ENCODE results near the gene EHD1. TPM values are rescaled to one million over a fixed set of nuclear protein-coding genes. Genes with fewer than 3 reads are reported as not detected.

Gene EHD1
- total RNA-seq, 1 donor from 2014 or later = 111 TPM

DNA sequence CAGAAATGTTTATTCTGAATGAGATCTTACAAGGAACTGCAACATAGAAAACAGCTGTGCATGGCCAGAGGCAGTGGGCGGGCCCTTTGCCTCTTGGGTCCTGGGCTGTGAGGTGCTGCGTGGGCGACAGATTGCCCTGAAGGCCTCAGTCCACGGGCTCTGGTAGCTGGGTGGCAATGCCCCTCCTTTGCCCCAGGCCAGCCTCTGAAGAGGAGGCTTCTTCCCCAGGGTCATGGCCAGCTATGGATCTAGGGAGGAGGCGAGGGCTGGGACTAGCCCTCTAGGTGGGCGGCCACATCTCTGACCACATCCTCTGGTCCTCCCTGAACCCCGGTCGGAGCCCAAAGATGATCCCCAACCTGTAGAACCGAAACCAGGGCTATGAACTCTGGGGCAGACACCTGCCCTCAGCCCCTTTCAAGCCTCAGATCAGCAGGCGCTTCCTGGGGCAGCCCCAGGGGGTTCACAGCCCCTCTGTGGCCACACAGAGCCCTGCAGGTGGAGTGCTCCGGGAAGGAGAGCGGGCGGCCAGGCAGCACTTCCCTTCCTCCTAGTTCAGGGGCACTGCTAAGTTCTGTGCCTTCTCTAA, 27.3 kb downstream of the EHD1 start:
- no peak for DNase-seq (ENCODE audit: low spot score)
- peak overlapping the region; percentile 49 for H3K27ac Mint-ChIP-seq (ENCODE audit: unreplicated experiment)
- H3K9me3 Mint-ChIP-seq (ENCODE audit: low read depth) = no peaks in the 10 kb centered on the region
- TF ChIP-seq, protein P1, sequence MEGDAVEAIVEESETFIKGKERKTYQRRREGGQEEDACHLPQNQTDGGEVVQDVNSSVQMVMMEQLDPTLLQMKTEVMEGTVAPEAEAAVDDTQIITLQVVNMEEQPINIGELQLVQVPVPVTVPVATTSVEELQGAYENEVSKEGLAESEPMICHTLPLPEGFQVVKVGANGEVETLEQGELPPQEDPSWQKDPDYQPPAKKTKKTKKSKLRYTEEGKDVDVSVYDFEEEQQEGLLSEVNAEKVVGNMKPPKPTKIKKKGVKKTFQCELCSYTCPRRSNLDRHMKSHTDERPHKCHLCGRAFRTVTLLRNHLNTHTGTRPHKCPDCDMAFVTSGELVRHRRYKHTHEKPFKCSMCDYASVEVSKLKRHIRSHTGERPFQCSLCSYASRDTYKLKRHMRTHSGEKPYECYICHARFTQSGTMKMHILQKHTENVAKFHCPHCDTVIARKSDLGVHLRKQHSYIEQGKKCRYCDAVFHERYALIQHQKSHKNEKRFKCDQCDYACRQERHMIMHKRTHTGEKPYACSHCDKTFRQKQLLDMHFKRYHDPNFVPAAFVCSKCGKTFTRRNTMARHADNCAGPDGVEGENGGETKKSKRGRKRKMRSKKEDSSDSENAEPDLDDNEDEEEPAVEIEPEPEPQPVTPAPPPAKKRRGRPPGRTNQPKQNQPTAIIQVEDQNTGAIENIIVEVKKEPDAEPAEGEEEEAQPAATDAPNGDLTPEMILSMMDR (IDR thresholded peaks at IDR 0.05) = no peak
- peaks cover 9% of the 10 kb centered on the region for H3K36me3 Mint-ChIP-seq (ENCODE audit: low read depth)
- peaks cover 36% of the 10 kb centered on the region for H3K4me1 Mint-ChIP-seq (ENCODE audit: low read depth)
- no peak overlapping the region for H3K4me3 Mint-ChIP-seq (ENCODE audit: unreplicated experiment)
- H3K27me3 Mint-ChIP-seq (ENCODE audit: low read depth) = no peaks in the 10 kb centered on the region

DNA sequence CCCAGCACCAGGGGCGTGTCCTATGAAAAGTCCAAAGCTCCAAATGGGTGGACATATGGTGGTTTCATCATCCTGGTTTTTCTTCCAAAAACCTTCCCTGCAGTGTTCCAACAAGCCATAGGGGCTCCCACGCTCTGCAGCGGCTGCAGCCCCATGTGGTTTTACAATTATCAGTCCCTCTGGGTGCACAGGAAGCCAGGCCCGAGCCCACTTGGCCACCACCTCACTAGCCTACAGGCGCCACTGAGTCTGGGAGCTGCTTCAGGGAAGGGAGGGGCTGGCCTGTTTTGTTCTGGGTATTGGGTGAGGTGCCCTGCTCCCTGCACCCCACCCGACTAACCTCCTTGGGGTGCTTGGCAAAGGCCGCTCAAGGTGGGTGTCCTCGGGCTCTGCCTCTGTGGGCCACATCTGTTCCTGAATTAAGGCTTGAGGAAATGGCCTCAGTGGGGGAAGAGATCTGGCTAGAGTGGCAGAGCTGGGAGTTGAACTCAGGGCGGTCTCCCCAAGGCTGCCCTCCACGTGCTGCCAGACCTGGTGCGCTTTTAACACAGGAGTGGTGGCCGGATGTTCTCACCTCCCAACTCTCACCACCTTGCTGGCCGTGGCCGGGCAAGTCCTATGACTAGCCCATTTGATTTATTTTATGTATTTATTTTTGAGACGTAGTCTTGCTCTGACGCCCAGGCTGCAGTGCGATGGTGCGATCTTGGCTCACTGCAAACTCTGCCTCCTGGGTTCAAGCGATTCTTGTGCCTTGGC, 28.6 kb downstream of the EHD1 start:
- H3K27ac Mint-ChIP-seq (ENCODE audit: unreplicated experiment) = peak overlapping the region; percentile 12
- no peak overlapping the region for H3K4me3 Mint-ChIP-seq (ENCODE audit: unreplicated experiment)
- peaks cover 4% of the 10 kb centered on the region for H3K36me3 Mint-ChIP-seq (ENCODE audit: low read depth)
- no peak for DNase-seq (ENCODE audit: low spot score)
- no peaks in the 10 kb centered on the region for H3K27me3 Mint-ChIP-seq (ENCODE audit: low read depth)
- H3K9me3 Mint-ChIP-seq (ENCODE audit: low read depth) = no peaks in the 10 kb centered on the region
- H3K4me1 Mint-ChIP-seq (ENCODE audit: low read depth) = peaks cover 23% of the 10 kb centered on the region
- TF ChIP-seq, protein P1 (IDR thresholded peaks at IDR 0.05) = no peak

DNA sequence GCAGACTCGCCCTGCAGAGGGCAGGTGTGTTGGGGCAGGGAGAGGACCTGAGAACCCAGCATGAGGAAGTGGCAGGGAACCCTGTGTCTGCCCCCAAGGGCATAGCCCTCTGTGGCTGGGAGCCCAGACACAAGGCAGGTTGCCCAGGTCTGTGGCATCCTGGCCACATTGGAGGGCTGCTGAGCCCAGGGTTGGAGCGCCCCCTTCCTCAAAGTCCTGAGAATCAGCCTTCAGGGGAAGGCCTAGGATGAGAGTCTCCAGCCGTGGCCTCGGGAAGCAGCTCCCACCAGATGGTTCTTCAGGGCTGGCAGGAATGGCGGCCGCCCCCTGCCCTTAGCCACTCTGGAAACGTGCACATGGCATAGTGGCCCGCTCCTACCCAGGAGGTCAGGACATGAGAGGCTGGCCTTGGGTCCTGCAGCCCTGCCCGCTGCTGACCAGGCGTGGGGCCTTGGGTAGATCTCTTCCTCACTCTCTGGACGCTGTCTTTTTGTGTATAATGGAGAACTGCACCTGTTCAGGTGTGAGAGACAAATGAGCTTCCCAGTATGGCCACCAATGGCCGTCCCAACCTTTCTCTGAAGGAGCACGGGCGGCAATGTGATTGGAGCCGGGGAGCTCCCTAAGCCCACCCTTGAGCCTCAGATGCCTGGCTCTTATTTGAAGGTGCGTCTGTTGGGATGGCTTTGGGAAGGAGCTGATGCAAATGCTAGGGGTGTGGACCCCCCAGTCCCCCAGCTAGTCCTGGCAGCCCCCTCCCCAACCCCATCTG, 29.4 kb downstream of the EHD1 start:
- H3K9me3 Mint-ChIP-seq (ENCODE audit: low read depth) = no peaks in the 10 kb centered on the region
- peaks cover 18% of the 10 kb centered on the region for H3K4me1 Mint-ChIP-seq (ENCODE audit: low read depth)
- no peaks in the 10 kb centered on the region for H3K36me3 Mint-ChIP-seq (ENCODE audit: low read depth)
- TF ChIP-seq, protein P1 (IDR thresholded peaks at IDR 0.05) = peak; percentile 37
- no peak overlapping the region for H3K4me3 Mint-ChIP-seq (ENCODE audit: unreplicated experiment)
- no peaks in the 10 kb centered on the region for H3K27me3 Mint-ChIP-seq (ENCODE audit: low read depth)
- H3K27ac Mint-ChIP-seq (ENCODE audit: unreplicated experiment) = peak overlapping the region; percentile 12
- no peak for DNase-seq (ENCODE audit: low spot score)

DNA sequence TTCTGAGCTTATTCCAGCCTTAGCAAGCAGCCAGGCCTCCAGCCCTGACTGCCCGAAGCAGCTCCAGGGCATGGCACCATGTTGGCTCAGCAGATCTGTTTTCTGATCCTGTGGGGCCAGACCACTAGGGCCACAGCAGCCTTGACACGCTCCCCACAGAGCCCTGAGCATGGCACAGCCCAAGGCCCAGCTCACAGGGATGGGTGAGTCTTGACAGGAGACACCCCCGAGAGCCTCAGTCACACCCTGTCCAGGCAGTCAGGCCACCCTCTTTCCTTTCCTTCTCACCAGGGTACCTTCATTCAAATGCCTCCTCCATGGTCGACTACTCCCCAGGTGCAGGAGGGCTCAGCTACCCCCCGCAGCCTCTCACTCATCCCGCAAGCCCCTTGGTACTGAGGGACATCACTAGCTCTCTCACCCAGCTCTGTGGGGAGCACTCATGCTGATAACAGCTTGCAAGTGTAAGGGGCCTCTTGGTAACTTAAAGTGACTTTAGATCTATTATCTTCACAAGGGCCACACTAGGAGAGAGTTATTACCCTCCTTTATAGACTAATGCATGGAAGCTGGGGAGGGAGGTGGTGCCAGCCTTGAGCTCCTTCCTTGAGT, 30.1 kb downstream of the EHD1 start:
- no peaks in the 10 kb centered on the region for H3K27me3 Mint-ChIP-seq (ENCODE audit: low read depth)
- TF ChIP-seq, protein P1 (IDR thresholded peaks at IDR 0.05) = no peak
- H3K4me1 Mint-ChIP-seq (ENCODE audit: low read depth) = peaks cover 20% of the 10 kb centered on the region
- no peak overlapping the region for H3K4me3 Mint-ChIP-seq (ENCODE audit: unreplicated experiment)
- no peaks in the 10 kb centered on the region for H3K36me3 Mint-ChIP-seq (ENCODE audit: low read depth)
- no peaks in the 10 kb centered on the region for H3K9me3 Mint-ChIP-seq (ENCODE audit: low read depth)
- H3K27ac Mint-ChIP-seq (ENCODE audit: unreplicated experiment) = peak overlapping the region; percentile 68
- no peak for DNase-seq (ENCODE audit: low spot score)

All from chondrocyte (in vitro differentiated cells).